Effector memory CD8-positive, alpha-beta T cell (primary cell): ENCODE results near the gene LRRC43.
"Not testable (repeated sequence)": the region's sequence is repeated elsewhere in the genome, so short reads cannot be mapped to it uniquely, and the experiment has no call there.

Source experiments
- ATAC-seq: fragments of 150-1000 bp; cut with Tn5 transposase; replicated peaks from 2 replicates; pipeline ENCODE4 v1.10.0; 2021; ENCODE audit warnings: mild to moderate bottlenecking, moderate library complexity
- DNase-seq, 3 experiments: peaks; one replicate each; pipeline ENCODE4 v3.0.0; 2021
- H3K27ac Mint-ChIP-seq, 2 donors: one replicate each; pipeline ENCODE4 v1.8.0; 2022; ENCODE audit warnings: mild to moderate bottlenecking in 2 of 2, mixed read lengths in 2 of 2, moderate library complexity in 2 of 2
- H3K27me3 Mint-ChIP-seq, 2 donors: one replicate each; pipeline ENCODE4 v1.8.0; 2022; ENCODE audit warnings: mixed read lengths in 2 of 2
- H3K36me3 Mint-ChIP-seq: one replicate; pipeline ENCODE4 v1.8.0; 2022; ENCODE audit warnings: mild to moderate bottlenecking, moderate library complexity, mixed read lengths; ENCODE audit not compliant: insufficient read depth
- H3K4me1 Mint-ChIP-seq, 2 donors: one replicate each; pipeline ENCODE4 v1.8.0; 2022; ENCODE audit warnings: low read depth in 2 of 2, mixed read lengths in 2 of 2
- H3K4me3 Mint-ChIP-seq, 2 donors: one replicate each; pipeline ENCODE4 v1.8.0; 2022; ENCODE audit warnings: mild to moderate bottlenecking in 2 of 2, mixed read lengths in 2 of 2, moderate library complexity in 2 of 2
- H3K9me3 Mint-ChIP-seq, 2 donors: one replicate each; pipeline ENCODE4 v1.8.0; 2022; ENCODE audit warnings: mixed read lengths in 2 of 2

Gene LRRC43

GRCh38 chr12:122166422-122167349 is 16.2 kb upstream of the LRRC43 start:
- H3K27me3 Mint-ChIP-seq, result peaks cover 0 to 9% of the 10 kb centered on the region in 2 donors
- peak; percentile 16 to 41 (median 30) for DNase-seq
- H3K4me1 Mint-ChIP-seq, result peaks cover 22 to 34% of the 10 kb centered on the region in 2 donors
- peak; percentile 83 for ATAC-seq
- H3K27ac Mint-ChIP-seq, result peak overlapping the region; percentile 83 to 91
- H3K9me3 Mint-ChIP-seq, result no peaks in the 10 kb centered on the region
- H3K36me3 Mint-ChIP-seq, result peaks cover 5% of the 10 kb centered on the region
- peak overlapping the region; percentile 71 to 72 for H3K4me3 Mint-ChIP-seq

GRCh38 chr12:122167356-122167925 is 15.5 kb upstream of the LRRC43 start:
- Mint-ChIP-seq H3K36me3 (peaks cover 4% of the 10 kb centered on the region), H3K4me1 (peaks cover 20 to 26% of the 10 kb centered on the region in 2 donors), H3K4me3 (peak overlapping the region; percentile 71 to 72), H3K27ac (peak overlapping the region; percentile 83 to 91), H3K27me3 (peaks cover 0 to 9% of the 10 kb centered on the region in 2 donors), H3K9me3 (no peaks in the 10 kb centered on the region)
- ATAC-seq (no peak), DNase-seq (no peak)

DNA sequence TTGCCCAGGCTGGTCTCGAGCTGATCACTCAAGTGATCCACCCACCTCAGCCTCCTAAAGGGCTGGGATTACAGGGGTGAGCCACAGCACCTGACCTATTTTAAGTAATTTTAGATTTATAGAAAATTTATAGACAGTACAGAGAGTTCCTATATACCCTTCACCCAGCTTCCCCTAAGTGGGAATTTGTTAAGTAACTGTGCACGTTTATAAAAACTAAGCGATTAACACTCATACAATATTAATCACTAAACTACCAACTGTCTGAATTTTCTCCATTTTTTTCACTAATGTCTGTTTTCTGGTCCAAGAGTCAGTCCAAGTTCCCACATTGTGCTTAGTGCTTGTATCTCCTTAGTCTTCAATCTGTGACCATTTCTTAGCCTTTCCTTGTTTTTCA is 14.4 kb upstream of the LRRC43 start:
- peaks cover 12 to 16% of the 10 kb centered on the region in 2 donors for H3K4me1 Mint-ChIP-seq
- no peak overlapping the region for H3K27ac Mint-ChIP-seq
- no peaks in the 10 kb centered on the region for H3K9me3 Mint-ChIP-seq
- DNase-seq, result no peak
- no peak for ATAC-seq
- no peak overlapping the region for H3K4me3 Mint-ChIP-seq
- H3K36me3 Mint-ChIP-seq, result no peaks in the 10 kb centered on the region
- peaks cover 0 to 11% of the 10 kb centered on the region in 2 donors for H3K27me3 Mint-ChIP-seq

DNA sequence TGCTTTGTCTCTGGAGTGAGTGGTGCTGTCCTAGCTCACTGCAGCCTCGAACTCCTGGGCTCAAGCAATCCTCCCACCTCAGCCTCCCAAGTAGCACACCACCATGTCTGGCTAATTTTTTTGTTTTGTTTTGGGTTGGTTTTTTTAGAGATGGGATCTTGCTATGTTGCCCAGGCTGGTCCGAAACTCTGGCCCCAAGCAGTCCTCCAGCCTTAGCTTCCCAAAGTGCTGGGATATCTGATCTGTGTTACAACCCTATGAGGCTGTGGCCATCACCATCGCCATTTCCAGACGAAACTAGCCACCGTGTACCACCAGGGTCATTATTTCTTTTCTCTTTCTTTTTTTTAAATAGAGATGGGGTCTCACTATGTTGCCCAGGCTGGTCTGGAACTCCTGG is 11.5 kb upstream of the LRRC43 start:
- H3K4me3 Mint-ChIP-seq, result no peak overlapping the region
- H3K4me1 Mint-ChIP-seq, result peaks cover 9 to 11% of the 10 kb centered on the region in 2 donors
- H3K9me3 Mint-ChIP-seq, result no peaks in the 10 kb centered on the region
- ATAC-seq (no peak), DNase-seq (no peak)
- no peak overlapping the region for H3K27ac Mint-ChIP-seq
- peaks cover 0 to 15% of the 10 kb centered on the region in 2 donors for H3K27me3 Mint-ChIP-seq
- no peaks in the 10 kb centered on the region for H3K36me3 Mint-ChIP-seq

- no peak for ATAC-seq
- H3K27me3 Mint-ChIP-seq, result peaks cover 0 to 16% of the 10 kb centered on the region in 2 donors
- no peak overlapping the region for H3K4me3 Mint-ChIP-seq
- peaks cover 0 to under 1% of the 10 kb centered on the region in 2 donors for H3K4me1 Mint-ChIP-seq
- no peak overlapping the region for H3K27ac Mint-ChIP-seq
- DNase-seq, result no peak
- no peaks in the 10 kb centered on the region for H3K9me3 Mint-ChIP-seq
- H3K36me3 Mint-ChIP-seq, result no peaks in the 10 kb centered on the region
Measured at GRCh38 chr12:122172262-122172939, 10.5 kb upstream of the LRRC43 start.

DNA sequence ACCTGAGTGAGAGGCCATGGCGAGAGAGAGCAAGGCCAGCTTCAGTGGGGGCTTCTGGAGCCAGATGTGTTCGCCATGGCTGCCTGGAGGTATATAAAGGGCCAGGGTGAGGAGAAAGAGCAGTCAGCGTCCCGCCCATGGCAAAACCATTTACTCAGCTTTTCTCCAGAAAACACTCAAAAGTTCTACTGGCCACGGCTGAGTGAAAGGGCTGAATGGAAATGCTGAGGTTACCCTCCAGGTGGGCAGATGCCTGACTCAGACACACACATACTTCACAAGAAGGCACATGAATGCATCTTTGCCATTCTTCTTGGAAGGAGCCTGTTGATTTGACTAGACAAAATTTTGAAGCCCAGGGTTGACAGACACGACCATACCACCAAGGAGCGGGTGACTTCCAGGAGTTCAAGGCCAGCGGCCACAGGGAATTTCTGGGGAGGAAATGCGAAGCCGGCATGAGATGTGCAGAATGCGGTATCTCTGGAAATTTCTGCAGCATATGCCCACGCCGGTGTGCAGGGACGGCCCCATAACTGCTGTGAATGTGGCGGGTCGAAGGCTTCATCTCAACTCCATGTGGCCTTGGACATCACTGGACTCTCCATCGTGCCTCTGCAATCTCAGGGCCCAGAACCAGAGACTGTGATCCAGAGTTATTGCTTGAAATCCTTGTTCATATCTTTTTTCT is 8.6 kb upstream of the LRRC43 start, which contains the start of gene IL31:
TSS of gene IL31 (minus strand) at position 67 of the 691 bp plus-strand sequence. CDS start at position 18, 49 bp downstream.
- Mint-ChIP-seq H3K36me3 (no peaks in the 10 kb centered on the region), H3K9me3 (no peaks in the 10 kb centered on the region), H3K27me3 (peaks cover 0 to 16% of the 10 kb centered on the region in 2 donors), H3K27ac (no peak within 1 kb of the TSS), H3K4me3 (no peak within 1 kb of the TSS), H3K4me1 (no peaks in the 10 kb centered on the region)
- ATAC-seq, result no peak
- DNase-seq, result no peak

DNA sequence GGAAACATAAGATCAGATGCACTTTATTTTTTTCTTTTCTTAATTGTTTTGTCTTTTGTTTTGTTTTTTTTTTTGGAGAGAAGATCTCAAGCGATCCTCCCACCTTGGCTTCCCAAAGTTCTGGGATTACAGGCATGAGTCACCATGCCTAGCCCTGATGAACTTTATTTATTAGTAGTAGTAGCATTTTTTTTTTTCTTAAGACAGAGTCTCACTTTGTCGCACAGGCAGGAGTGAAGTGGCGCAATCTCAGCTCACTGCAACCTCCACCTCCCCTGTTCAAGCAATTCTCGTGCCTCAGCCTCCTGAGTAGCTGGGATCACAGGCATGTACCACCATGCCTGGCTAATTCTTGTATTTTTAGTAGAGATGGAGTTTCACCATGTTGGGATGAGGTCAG is 6.5 kb upstream of the LRRC43 start:
- H3K36me3 Mint-ChIP-seq, H3K4me1 Mint-ChIP-seq, ATAC-seq, DNase-seq, H3K4me3 Mint-ChIP-seq, H3K9me3 Mint-ChIP-seq: not testable (repeated sequence)
- peaks cover 0 to 16% of the 10 kb centered on the region in 2 donors for H3K27me3 Mint-ChIP-seq
- peak overlapping the region in 1 of 2 donors; percentile 27 for H3K27ac Mint-ChIP-seq

- H3K4me1 Mint-ChIP-seq, result peaks cover 0 to 9% of the 10 kb centered on the region in 2 donors
- no peak overlapping the region for H3K27ac Mint-ChIP-seq
- H3K4me3 Mint-ChIP-seq, result peak overlapping the region; percentile 75 to 87
- H3K36me3 Mint-ChIP-seq, result no peaks in the 10 kb centered on the region
- no peak for ATAC-seq
- H3K9me3 Mint-ChIP-seq, result no peaks in the 10 kb centered on the region
- no peak for DNase-seq
- H3K27me3 Mint-ChIP-seq, result peaks cover 0 to 24% of the 10 kb centered on the region in 2 donors
Measured at GRCh38 chr12:122183588-122183940, 641 bp downstream of the LRRC43 start.

GRCh38 chr12:122184517-122184916 is 1.6 kb downstream of the LRRC43 start:
- Mint-ChIP-seq H3K36me3 (no peaks in the 10 kb centered on the region), H3K27ac (peak overlapping the region in 1 of 2 donors; percentile 15)
- no peak for ATAC-seq

GRCh38 chr12:122185079-122185478 is 2.2 kb downstream of the LRRC43 start:
- DNase-seq (no peak), ATAC-seq (no peak)
- H3K4me3 Mint-ChIP-seq, result peak overlapping the region; percentile 75 to 87
- peaks cover 0 to 24% of the 10 kb centered on the region in 2 donors for H3K27me3 Mint-ChIP-seq
- H3K9me3 Mint-ChIP-seq, result no peaks in the 10 kb centered on the region
- no peaks in the 10 kb centered on the region for H3K36me3 Mint-ChIP-seq
- H3K4me1 Mint-ChIP-seq, result peaks cover 2 to 9% of the 10 kb centered on the region in 2 donors
- H3K27ac Mint-ChIP-seq, result peak overlapping the region in 1 of 2 donors; percentile 15

More at GRCh38 chr12:122184517-122184916, 1.6 kb downstream of the LRRC43 start:
- DNase-seq, result no peak
- H3K4me1 Mint-ChIP-seq, result peaks cover 0 to 9% of the 10 kb centered on the region in 2 donors
- peak overlapping the region; percentile 75 to 87 for H3K4me3 Mint-ChIP-seq
- no peaks in the 10 kb centered on the region for H3K9me3 Mint-ChIP-seq
- H3K27me3 Mint-ChIP-seq, result peaks cover 0 to 24% of the 10 kb centered on the region in 2 donors

GRCh38 chr12:122185494-122186082 is 2.7 kb downstream of the LRRC43 start:
- no peaks in the 10 kb centered on the region for H3K9me3 Mint-ChIP-seq
- peaks cover 5 to 9% of the 10 kb centered on the region in 2 donors for H3K4me1 Mint-ChIP-seq
- H3K4me3 Mint-ChIP-seq, result no peak overlapping the region
- no peaks in the 10 kb centered on the region for H3K36me3 Mint-ChIP-seq
- H3K27me3 Mint-ChIP-seq, result peaks cover 0 to 24% of the 10 kb centered on the region in 2 donors
- ATAC-seq (no peak), DNase-seq (no peak)
- peak overlapping the region in 1 of 2 donors; percentile 15 for H3K27ac Mint-ChIP-seq

DNA sequence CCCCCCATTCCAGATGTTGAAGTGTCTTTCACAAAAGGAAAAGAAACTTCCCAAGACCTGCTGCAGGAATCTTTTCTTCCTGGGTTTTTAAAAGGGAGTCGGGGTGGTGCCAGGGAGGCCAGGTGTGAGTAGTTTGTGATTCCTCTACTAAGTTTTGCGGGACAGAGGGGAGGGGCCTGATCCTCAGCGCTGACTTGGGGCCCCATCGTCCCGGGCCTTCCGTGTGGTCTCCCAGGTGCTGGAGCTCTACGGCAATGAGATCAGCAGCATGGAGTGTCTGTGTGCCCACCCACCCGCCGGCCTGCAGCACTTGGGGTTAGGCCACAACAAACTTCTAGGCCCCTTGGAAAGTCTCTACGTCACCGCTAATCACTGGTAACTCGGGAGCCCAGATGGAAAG is 4.5 kb downstream of the LRRC43 start:
- no peak overlapping the region for H3K4me3 Mint-ChIP-seq
- no peaks in the 10 kb centered on the region for H3K9me3 Mint-ChIP-seq
- no peak for ATAC-seq
- no peak overlapping the region for H3K27ac Mint-ChIP-seq
- H3K4me1 Mint-ChIP-seq, result peaks cover 5 to 10% of the 10 kb centered on the region in 2 donors
- peaks cover 0 to 22% of the 10 kb centered on the region in 2 donors for H3K27me3 Mint-ChIP-seq
- no peak for DNase-seq
- no peaks in the 10 kb centered on the region for H3K36me3 Mint-ChIP-seq
